CD4-positive, alpha-beta T cell treated with Interleukin-12 subunit alpha and Interleukin-12 subunit beta, for 1 hour (primary cell): Measurements from ENCODE around the gene TLCD3A.
"Not testable (repeated sequence)": the region's sequence is repeated elsewhere in the genome, so short reads cannot be mapped to it uniquely, and the experiment has no call there.

Source experiments
- DNase-seq: peaks from one replicate; pipeline ENCODE4 v3.0.0-alpha.2; 2020

TLCD3A gene

GRCh38 chr17:789931-790873, 57.8 kb downstream of the TLCD3A start:
- not testable (repeated sequence) for DNase-seq

- DNase-seq: not testable (repeated sequence)
Measured at GRCh38 chr17:790874-791247, 58.5 kb downstream of the TLCD3A start.

GRCh38 chr17:791829-792228, 59.4 kb downstream of the TLCD3A start:
- no peak for DNase-seq

DNA sequence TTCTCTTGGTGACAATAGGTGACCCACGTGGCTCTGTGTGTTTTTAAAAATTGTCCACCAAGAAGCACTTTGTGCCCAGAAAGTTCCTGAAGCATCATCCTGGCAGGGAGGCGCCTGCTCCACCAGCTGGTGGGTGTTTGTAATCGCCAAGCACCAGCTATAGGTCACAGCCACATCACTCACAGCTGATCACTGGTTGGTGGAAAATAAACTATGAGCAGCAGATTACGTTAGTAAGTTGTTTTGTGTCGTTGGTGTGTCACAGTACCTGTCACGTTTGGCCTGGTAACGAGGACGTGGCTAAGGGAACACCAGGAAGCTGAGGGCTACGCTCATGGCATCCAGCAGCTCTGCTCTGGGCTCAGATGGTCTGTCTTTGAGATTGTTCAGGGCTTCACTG, 59.9 kb downstream of the TLCD3A start:
- no peak for DNase-seq
